OCI-LY7 (cell line): ENCODE measurements around the gene RETSAT. TPM values are rescaled to one million over a fixed set of nuclear protein-coding genes. Genes with fewer than 3 reads are reported as not detected.
A peak's percentile ranks its signal among the peaks of the same experiment; 100 is the strongest.
"Not testable (repeated sequence)": the region's sequence is repeated elsewhere in the genome, so short reads cannot be mapped to it uniquely, and the experiment has no call there.

Experiments used
- BruUV-seq: library from RNA; stranded (reverse); fragments of 400-500 nt; replicated peaks from 2 replicates; lab custom pipeline; 2021; lab: Mats Ljungman, UMichigan
- CTCF ChIA-PET: fragments of 300-600 bp; sonication (Branson Sonifier 250); formaldehyde crosslinking; loops from one replicate; lab custom pipeline; 2022; ENCODE audit warnings: antibody characterized with exemption; ENCODE audit not compliant: unreplicated experiment; lab: Charles Lee
- POLR2A ChIA-PET: fragments of 300-600 bp; sonication (Branson Sonifier 250); formaldehyde crosslinking; loops from one replicate; lab custom pipeline; 2022; ENCODE audit warnings: antibody characterized with exemption; lab: Charles Lee
- DNase-seq: peaks from one replicate; pipeline ENCODE4 v3.0.0-alpha.2; 2015; ENCODE audit warnings: low spot score
- H2AFZ ChIP-seq: fragments of 200-600 bp; sonication (generic), shearing (Covaris generic); 2 replicates; pipeline ENCODE4 v1.6.1; 2014; ENCODE audit warnings: mild to moderate bottlenecking, antibody characterized with exemption, low read length, moderate library complexity
- H3K27ac ChIP-seq: fragments of 200-600 bp; sonication (generic); 2 replicates; pipeline ENCODE4 v1.5.1; 2014; ENCODE audit warnings: mixed run types, low read depth, mild to moderate bottlenecking, moderate library complexity, low read length, inconsistent platforms; ENCODE audit not compliant: poor library complexity, severe bottlenecking
- H3K36me3 ChIP-seq: fragments of 200-600 bp; sonication (generic); 2 replicates; pipeline ENCODE4 v1.6.1; 2014; ENCODE audit warnings: mild to moderate bottlenecking, antibody characterized with exemption, low read length, moderate library complexity, mixed read lengths; ENCODE audit not compliant: insufficient read depth
- H3K4me1 ChIP-seq: fragments of 200-600 bp; sonication (generic); 2 replicates; pipeline ENCODE4 v1.5.1; 2014; ENCODE audit warnings: mild to moderate bottlenecking, low read length; ENCODE audit not compliant: insufficient read depth, poor library complexity, severe bottlenecking
- H3K4me2 ChIP-seq: fragments of 200-600 bp; sonication (generic); 2 replicates; pipeline ENCODE4 v1.6.1; 2014; ENCODE audit warnings: mild to moderate bottlenecking, low read length
- H3K4me3 ChIP-seq: fragments of 200-600 bp; sonication (generic); 2 replicates; pipeline ENCODE4 v1.5.1; 2014; ENCODE audit warnings: mild to moderate bottlenecking, low read depth, low read length; ENCODE audit not compliant: poor library complexity, severe bottlenecking
- H3K79me2 ChIP-seq: fragments of 200-600 bp; sonication (generic); 2 replicates; pipeline ENCODE4 v1.6.1; 2016; ENCODE audit warnings: low read depth, mild to moderate bottlenecking, low read length, moderate library complexity, mixed read lengths; ENCODE audit not compliant: insufficient read depth
- H3K9me2 ChIP-seq: fragments of 200-600 bp; sonication (generic); 2 replicates; pipeline ENCODE4 v1.6.1; 2016; ENCODE audit warnings: mild to moderate bottlenecking, low read length, mixed read lengths; ENCODE audit not compliant: insufficient read depth
- H3K9me3 ChIP-seq: fragments of 200-600 bp; sonication (generic); 2 replicates; pipeline ENCODE4 v1.6.1; 2014; ENCODE audit warnings: mild to moderate bottlenecking, mixed run types, low read length, mixed read lengths
- H4K20me1 ChIP-seq: fragments of 200-600 bp; sonication (generic); 2 replicates; pipeline ENCODE4 v1.6.1; 2014; ENCODE audit warnings: mild to moderate bottlenecking, antibody characterized with exemption, low read length, moderate library complexity, mixed read lengths; ENCODE audit not compliant: insufficient read depth
- CTCF ChIP-seq: fragments of 200-600 bp; sonication (generic); conservative IDR thresholded peaks from 2 replicates; pipeline ENCODE4 v1.5.1; 2014; ENCODE audit warnings: mild to moderate bottlenecking, antibody characterized with exemption, low read length, moderate library complexity, mixed read lengths
- EZH2phosphoT487 ChIP-seq: fragments of 200-600 bp; sonication (generic); IDR thresholded peaks from 2 replicates; pipeline ENCODE4 v1.6.1; 2018; ENCODE audit warnings: low read depth, borderline replicate concordance, mild to moderate bottlenecking, mixed run types, antibody characterized with exemption, low read length, moderate library complexity, mixed read lengths
- intact Hi-C: fragments of 100-400 bp; cut with micrococcal nuclease; formaldehyde crosslinking; loops from one replicate; pipeline ENCODE4 v1.10.0; 2022; ENCODE audit not compliant: unreplicated experiment
- total RNA-seq, 2 experiments: library from RNA; depleted of rRNA in 1 of 2; stranded (reverse); fragments of >200 nt in 1 of 2; shearing (Covaris generic) in 1 of 2; gene quantifications; 2 replicates each; pipeline ENCODE4 v1.2.3, GENCODE V29; 2014 to 2022

Gene RETSAT
- total RNA-seq, 2 experiments from 2014 or later = 14.1 to 19.9 TPM

GRCh38 chr2:85318222-85319074 lies 35.9 kb downstream of the RETSAT start:
- H3K36me3 ChIP-seq = peaks cover 87% of the 10 kb centered on the region
- ChIA-PET CTCF (interaction anchor here (1.3 kb wide), 1 partner anchor 8 kb away, joined by 3 read pairs; no protein-coding TSS in a partner anchor), POLR2A (interaction anchor here (0.7 to 1.0 kb wide), 3 partner anchors 9 kb away, joined by 3 to 10 read pairs (median 4); partner anchors contain the start of gene TGOLN2)
- H3K9me2 ChIP-seq = no peaks in the 10 kb centered on the region
- DNase-seq = no peak
- peaks cover 11% of the 10 kb centered on the region for H3K4me1 ChIP-seq
- H3K79me2 ChIP-seq = peaks cover 45% of the 10 kb centered on the region; the same call in 1 of the 2 replicates
- H3K4me3 ChIP-seq = no peak overlapping the region
- H3K9me3 ChIP-seq = no peaks in the 10 kb centered on the region
- H3K4me2 ChIP-seq = no peak overlapping the region
- no peak for TF ChIP-seq CTCF
- TF ChIP-seq EZH2phosphoT487 = no peak
- TSS peak; percentile 16 for BruUV-seq
- intact Hi-C loops = no loop called here
- H3K27ac ChIP-seq = no peak overlapping the region
- no peak overlapping the region for H2AFZ ChIP-seq
- H4K20me1 ChIP-seq = peaks cover 17% of the 10 kb centered on the region; the same call in 1 of the 2 replicates

GRCh38 chr2:85315921-85316320 lies 38.4 kb downstream of the RETSAT start:
- H3K4me2 ChIP-seq, H3K9me3 ChIP-seq, H3K27ac ChIP-seq, CTCF ChIA-PET, H3K4me1 ChIP-seq, H4K20me1 ChIP-seq, H3K9me2 ChIP-seq, POLR2A ChIA-PET, H3K4me3 ChIP-seq, DNase-seq, BruUV-seq, intact Hi-C loops, H2AFZ ChIP-seq: not testable (repeated sequence)
- H3K36me3 ChIP-seq = peaks cover 63% of the 10 kb centered on the region
- peaks cover 21% of the 10 kb centered on the region; the same call in 1 of the 2 replicates for H3K79me2 ChIP-seq

- Histone ChIP-seq H3K79me2 (peaks cover 13% of the 10 kb centered on the region; the same call in 1 of the 2 replicates), H3K9me2 (no peaks in the 10 kb centered on the region), H2AFZ (no peak overlapping the region), H3K36me3 (peaks cover 52% of the 10 kb centered on the region), H4K20me1 (no peaks in the 10 kb centered on the region; the same call in 1 of the 2 replicates), H3K4me3 (no peak overlapping the region), H3K4me1 (peaks cover 11% of the 10 kb centered on the region), H3K9me3 (no peaks in the 10 kb centered on the region), H3K27ac (no peak overlapping the region), H3K4me2 (no peak overlapping the region)
- intact Hi-C loops = no loop called here
- TF ChIP-seq EZH2phosphoT487 = no peak
- TF ChIP-seq CTCF = no peak
- BruUV-seq = no TSS peak
- DNase-seq = no peak
- ChIA-PET CTCF (no interaction called here), POLR2A (interaction anchor here (1.0 kb wide), 1 partner anchor 9 kb away, joined by 6 read pairs; no protein-coding TSS in a partner anchor)
Observed at GRCh38 chr2:85314884-85315242, 39.5 kb downstream of the RETSAT start.
